SK-N-MC (cell line): Measurements from ENCODE around the gene SWT1.

ENCODE experiments used
- EZH2 ChIP-seq: fragments of 200-600 bp; sonication (generic); IDR thresholded peaks from one replicate; pipeline ENCODE4 v1.6.1; 2017; ENCODE audit warnings: antibody characterized with exemption
- FOXP2 ChIP-seq: optimal IDR thresholded peaks from 2 replicates; pipeline ENCODE3; 2011; ENCODE audit warnings: mild to moderate bottlenecking, moderate library complexity; ENCODE audit not compliant: insufficient read depth; ENCODE audit errors: extremely low read length, control extremely low read depth
- POLR2AphosphoS5 ChIP-seq: IDR thresholded peaks from 2 replicates; pipeline ENCODE4 v1.6.1; 2012; ENCODE audit warnings: mild to moderate bottlenecking, low read depth, low read length, borderline replicate concordance

DNA sequence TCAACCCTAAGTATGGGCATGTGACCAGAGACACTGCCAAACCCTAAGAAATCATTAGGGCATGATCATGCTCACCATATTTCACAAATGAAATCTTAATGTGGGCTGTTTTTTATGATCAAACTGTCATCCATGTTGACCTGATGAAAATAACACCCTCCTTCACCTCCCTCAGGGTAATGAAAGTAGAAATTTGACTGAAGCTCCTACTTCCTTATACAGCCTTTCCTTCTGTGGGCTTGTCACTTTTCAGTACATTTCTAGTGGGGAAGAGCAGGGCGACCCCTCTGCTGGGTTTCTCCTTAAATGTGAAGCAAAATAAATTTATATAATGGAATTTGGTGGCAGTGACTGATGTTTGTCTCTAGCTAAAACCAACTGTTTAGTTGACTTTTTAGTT lies 134.2 kb downstream of the SWT1 start:
- TF ChIP-seq EZH2 (no peak), POLR2AphosphoS5 (no peak; the same call in 1 of the 2 replicates), FOXP2 (no peak)
